ENCODE measurements around the gene PUDP.
"Not testable (repeated sequence)": the region's sequence is repeated elsewhere in the genome, so short reads cannot be mapped to it uniquely, and the experiment has no call there.

DNA sequence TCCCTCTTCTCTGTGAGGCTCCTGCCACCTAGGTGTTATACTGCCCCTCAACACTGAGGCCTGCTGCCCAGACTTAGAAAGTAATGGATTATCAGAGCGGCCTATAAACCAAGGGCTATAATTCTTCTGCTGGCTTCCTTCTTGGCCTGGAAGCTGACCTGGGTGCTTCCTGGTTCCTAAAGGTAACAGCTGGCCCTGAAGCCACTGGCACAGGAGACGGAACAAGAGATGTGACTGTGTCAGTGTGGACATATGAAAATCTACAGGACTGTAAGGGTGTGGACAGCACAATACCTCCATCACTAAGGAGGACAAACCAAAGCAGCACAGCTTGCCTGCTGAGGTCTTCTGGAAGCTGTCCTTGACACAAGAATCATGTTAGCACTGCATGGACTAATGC, 52.3 kb downstream of the PUDP start:
- TF ChIP-seq POLR2A, CTCF (IDR thresholded peaks at IDR 0.05): not testable (repeated sequence)
